Hepatic stellate cell (primary cell): Measurements from ENCODE around the gene RAB42.
"Not testable (repeated sequence)": the region's sequence is repeated elsewhere in the genome, so short reads cannot be mapped to it uniquely, and the experiment has no call there.

ENCODE experiments used
- DNase-seq: peaks from one replicate; pipeline ENCODE4 v3.0.0; 2011; ENCODE audit warnings: low spot score

Gene RAB42

DNA sequence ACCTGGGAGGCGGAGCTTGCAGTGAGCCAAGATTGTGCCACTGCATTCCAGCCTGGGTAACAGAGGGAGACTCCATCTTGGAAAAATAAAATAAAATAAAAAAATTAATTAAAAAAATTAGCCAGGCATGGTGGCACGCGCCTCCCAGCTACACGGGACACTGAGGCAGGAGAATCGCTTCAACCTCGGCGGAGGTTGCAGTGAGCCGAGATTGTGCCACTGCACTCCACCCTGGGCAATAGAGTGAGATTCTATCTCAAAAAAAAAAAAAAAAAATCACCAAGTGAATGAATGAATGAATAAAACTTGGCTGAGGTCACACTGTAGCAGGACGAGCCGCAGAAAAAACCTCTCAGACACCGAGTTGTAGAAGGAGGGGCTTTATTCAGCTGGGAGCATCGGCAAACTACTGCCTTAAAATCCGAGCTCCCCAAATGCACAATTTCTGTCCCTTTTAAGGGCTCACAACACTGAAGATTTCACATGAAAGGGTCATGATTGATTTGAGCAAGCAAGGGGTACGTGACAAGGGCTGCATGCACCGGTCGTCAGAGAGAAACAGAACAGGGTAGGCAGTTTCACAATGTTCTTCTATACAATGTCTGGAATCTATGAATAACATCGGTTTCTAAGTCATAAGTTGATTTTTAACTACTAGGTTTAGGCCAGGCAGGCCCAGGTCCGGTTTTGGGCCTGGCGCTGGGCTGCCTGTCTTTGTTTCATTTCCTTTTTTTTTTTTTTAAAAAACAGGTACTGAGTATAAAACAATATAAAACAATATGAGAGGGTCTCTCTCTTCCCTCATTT, 5.3 kb upstream of the RAB42 start:
- DNase-seq, result not testable (repeated sequence)

DNA sequence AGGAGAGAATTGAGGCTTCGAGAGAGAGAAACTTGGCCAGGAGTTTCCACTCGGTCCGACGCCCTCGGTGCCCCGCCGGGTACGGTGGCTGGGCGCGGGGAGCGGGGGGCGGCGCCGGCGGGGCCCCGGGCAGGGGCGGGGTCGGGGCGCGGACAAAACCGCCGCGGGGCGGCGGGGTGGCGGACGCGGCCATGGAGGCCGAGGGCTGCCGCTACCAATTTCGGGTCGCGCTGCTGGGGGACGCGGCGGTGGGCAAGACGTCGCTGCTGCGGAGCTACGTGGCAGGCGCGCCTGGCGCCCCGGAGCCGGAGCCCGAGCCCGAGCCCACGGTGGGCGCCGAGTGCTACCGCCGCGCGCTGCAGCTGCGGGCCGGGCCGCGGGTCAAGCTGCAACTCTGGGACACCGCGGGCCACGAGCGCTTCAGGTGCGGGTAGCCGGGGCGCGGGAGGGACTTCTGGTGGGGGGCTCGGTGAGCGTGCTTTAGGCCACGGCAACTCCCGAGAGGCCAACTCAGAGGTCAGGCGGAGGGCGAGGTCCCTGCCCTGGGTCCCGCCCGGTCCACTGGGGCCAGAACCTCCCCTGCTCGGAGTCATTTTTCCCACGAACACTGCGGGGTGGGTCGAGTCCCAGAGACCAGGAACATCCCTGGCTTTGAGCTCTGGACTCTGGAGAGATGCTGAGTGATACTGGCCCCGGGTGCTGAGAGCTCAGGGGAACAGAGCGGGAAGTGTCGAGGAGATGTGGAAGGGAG, 431 bp downstream of the RAB42 start:
- DNase-seq, result peak; percentile 51

DNA sequence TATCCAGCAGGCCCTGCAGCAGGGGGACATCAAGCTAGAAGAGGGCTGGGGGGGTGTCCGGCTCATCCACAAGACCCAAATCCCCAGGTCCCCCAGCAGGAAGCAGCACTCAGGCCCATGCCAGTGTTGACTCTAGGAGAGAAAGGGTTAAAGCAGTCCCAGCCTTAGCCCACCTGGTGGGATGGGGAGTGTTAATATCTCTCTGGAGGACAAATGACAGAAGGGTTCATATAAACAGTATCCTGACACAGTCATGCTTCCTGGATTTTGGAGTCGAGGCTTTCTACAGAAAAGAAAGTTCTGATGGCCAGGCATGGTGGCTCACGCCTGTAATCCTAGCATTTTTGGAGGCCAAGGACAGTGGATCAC, 1.9 kb downstream of the RAB42 start:
- DNase-seq, result not testable (repeated sequence)

DNA sequence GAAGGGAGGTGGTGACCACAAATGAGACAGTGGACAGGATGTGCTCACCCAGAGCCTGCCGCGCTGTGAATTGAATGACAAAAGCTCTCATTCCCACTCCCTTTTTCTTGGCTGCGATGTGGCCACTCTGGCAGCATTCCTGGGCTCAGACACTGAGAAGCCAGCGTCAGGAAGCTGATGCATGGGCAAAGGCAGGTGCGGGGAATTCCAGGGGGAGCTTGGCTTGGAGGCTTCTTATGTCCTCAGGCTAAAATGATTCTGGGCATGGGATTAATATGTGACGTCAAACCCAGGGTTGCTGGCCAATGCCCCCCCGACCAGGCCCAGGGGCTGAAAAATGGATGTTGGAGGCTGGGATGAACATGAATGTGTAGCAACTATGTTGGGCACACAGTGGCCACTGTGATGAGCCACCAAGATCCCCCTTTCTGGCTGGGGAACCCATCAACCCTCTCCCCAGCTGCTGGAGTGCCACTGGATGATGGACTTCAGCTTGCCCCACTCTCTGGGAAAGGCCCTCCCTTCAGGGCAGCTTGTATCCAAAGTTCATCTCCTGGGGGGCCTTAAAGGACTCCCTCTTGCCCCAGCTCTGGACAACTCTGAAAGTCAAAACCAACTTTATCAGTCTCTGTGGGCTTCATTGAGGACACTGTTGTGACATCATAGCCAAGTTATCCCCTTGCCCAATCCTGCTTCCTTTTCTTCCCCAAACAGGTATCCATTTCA, 2.8 kb downstream of the RAB42 start:
- DNase-seq, result not testable (repeated sequence)

DNA sequence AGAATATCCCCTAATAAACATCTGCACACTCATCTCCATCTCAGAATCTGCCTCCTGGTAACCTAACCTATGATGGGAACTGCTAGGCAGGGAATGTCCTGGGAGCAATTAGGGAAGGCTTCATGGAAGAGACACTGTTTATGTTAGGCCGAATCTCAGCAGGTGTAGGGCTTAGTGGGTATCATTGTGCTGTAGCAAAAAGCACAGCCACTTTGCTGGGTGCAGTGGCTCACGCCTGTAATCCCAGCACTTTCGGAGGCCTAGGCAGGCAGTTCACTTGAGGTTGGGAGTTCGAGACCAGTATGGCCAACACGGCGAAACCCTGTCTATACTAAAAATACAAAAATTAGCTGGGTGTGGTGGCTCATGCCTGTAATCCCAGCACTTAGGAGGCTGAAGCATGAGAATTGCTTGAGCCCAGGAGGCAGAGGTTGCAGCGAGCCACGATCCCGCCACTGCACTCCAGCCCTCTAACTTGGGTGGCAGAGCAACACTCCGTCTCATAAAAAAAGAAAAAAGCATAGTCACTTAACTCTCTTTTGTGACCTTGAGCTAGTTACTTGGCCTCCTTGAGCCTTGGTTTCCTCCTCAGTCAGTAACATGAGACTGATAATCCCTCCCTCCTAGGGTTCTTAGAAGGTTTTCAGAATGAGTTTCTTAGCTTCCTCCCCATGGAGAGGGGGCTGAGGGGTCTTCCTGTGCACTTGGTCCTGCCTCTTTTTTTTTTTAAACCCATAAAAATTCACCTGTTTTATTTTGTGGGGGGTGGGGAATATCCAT, 3.5 kb downstream of the RAB42 start:
- DNase-seq, result no peak

DNA sequence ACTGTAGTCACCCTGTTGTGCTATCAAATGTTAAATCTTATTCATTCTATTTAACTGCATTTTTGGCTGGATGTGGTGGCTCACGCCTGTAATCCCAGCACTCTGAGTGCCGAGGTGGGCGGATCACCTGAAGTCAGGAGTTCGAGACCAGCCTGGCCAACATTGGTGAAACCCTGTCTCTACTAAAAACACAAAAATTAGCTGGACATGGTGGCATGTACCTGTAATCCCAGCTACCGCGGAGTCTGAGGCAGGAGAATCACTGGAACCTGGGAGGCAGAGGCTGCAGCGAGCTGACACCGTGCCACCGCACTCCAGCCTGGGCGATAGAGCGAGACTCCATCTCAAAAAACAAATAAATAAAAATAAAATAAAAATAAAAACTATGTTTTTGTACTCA, 4.2 kb downstream of the RAB42 start:
- DNase-seq, result not testable (repeated sequence)

DNA sequence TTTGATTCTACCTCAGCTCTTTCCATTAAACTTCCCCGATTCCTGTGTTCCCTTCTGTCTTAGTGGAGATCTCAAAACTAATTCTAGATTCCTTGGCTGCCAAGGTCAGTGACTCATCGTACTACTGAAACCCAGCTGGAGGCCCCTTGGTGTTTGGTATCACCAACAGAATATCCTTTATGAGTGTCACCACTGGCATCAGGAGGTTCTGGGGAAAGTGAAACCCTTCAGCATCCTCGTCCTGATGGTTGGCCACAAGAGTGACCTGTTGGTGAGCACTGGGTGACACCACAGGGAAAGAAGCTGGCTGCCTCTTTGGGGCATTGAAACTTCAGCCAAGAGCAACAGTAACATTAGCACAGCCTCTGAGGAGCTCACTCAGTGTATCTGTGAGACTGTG, 9.6 kb downstream of the RAB42 start:
- peak; percentile 94 for DNase-seq

DNA sequence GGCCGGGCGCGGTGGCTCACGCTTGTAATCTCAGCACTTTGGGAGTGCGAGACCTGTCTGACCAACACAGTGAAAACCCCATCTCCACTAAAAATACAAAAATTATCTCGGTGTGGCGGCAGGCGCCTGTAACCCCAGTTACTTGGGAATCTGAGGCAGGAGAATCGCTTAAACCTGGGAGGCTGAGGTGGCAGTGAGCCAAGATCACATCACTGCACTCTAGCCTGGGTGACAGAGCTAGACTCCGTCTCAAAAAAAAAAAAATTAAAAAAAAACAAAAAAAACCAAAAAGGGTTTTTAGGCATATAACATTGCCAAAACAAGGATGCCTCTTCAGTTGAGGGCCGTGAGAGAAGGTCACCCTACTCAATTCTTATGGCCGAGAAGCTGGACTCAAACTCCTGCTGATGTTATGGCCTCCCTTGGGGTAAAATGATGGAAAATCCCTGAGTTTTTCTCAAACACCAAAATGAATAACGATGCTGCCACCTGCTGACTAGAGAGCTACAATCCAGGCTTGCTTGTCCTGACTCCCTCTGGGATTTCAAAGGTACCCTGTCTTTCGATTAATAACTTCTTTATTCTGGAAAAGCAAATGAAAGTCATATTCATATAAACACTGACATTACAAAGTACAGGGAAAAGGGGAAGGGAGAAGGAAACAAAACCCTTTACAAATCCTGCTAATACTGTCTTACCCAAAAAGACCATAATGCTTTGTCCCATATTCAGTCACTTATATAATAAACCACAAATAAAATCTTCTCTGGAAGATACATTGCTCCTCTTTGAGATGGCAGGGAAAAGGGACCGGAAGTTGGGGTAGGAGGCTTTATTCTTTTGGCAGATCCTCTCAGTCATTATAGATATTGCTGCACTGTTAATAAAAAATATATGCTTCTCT, 10.7 kb downstream of the RAB42 start:
- peak; percentile 75 for DNase-seq

DNA sequence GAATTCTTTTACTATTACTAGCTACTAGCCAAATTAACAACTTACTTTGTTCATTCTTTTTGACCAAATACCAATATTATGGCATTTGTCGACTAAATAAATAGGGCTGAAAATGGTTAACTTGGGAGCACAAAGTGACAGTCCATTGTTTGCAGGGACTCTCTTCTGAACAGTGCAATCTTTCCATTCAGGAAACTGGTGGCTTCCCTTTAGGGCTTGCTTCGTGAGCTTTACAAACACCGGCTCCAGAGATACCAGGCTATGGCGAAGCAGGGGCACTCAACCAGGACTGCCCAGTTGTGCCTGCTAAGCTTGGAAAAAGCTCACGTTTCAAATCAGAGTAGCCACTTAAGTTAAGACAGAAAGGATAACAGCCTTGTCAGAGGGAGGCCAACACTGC, 12.3 kb downstream of the RAB42 start:
- no peak for DNase-seq

DNA sequence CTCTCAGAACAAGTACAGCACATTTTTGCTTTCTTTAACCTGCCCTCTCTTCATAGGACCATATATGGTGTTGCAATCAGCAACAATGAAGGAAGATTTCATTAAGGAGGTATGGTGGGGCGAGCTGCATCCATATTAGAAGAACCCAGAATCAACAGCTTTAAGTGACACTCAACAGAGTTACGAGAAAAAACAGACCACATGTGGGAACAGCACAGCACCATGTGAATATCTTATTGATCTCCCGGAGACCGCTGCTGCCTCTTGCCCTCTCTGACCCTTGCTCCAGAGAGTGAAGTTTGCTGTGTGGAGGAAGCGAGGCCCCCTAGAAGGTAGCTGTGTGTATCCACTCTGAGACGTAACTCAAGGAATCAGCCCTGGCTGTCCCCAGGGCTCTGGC, 12.9 kb downstream of the RAB42 start:
- no peak for DNase-seq

DNA sequence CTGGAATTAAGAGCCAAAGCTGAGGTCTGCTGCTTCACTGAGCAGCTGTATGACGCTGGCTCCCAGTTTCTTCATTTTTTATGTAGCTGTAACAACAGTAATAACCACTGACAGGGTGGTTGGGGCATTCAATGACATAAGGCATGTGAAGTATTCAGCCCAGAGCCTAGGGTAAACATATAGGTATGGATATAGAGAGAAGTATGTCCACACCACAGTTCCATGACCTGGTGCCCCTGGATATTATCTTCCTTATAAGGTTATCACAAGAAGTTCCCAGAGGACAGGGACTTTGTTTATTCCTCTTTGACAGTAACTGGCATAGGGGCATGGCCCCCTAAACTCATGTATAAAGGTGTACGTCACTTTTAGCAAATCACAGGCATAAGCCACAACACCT, 14.7 kb downstream of the RAB42 start:
- DNase-seq, result no peak

DNA sequence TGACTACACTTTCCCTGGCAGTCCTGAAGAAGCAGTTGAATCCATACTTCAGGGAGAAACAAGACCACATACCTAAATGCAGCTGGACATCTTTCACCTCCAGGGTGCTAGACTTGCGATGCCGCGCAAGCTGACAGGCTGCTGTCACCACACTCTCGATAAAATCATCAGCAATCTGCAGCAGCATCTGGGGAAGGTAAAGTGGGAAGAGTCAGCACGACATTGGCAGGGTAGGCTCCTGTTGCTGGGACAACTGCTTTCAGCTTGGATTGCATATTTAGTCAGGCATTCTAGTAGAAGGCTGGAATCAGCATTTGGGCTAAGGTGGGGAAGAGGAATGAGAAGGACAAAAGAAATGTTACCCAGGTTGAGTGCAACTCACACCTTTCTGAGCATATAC, 21.1 kb downstream of the RAB42 start:
- DNase-seq, result no peak

DNA sequence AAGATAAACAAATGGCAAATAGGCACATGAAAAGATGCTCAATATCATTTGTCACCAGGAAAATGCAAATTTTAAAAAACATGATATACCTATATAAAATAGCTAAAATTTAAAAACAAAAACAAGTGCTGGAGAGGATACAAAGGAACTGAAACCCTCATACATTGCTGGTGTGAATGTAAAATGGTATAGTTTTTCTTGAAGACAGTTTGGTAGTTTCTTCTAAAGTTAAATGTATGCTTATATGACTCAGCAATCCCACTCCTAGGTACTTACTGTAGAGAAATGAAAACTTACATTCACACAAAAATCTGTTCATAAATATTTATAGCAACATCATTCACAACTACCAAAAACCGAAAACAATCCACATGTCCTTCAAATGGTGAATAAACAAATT, 39.6 kb downstream of the RAB42 start:
- DNase-seq, result no peak

DNA sequence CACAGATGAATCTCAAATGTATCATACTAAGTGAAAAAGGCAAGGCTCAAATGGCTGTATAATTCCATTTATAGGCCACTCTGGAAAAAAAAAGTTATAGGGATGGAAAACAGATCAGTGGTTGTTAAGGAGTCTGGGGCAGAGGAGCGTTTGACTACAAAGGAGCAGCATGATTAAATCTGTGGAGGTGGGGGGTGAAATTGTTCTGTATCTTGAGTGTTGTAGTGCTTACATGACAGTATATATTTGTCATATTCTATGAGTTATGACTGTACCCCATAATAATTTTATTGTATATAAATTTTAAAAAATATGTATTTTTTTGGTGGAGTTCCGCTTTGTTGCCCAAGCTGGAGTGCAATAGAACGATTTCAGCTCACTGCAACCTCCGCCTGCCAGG, 40.5 kb downstream of the RAB42 start:
- DNase-seq, result no peak

DNA sequence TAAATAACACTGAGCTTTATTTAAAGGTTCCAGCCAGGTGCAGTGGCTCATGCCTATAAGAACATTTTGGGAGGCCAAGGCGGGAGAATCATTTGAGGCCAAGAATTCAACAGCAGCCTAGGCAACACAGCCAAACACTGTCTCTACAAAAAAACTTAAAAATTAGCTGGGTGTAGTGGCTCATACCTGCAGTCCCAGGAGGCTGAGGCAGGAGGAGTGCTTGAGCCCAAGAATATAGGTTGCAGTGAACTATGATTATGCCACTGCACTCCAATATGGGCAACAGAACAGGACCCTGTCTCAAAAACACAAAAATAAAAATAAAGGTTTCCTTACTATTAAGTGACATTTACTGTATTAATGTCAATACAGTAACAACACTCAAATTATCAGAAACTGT, 48.7 kb downstream of the RAB42 start:
- DNase-seq, result no peak

DNA sequence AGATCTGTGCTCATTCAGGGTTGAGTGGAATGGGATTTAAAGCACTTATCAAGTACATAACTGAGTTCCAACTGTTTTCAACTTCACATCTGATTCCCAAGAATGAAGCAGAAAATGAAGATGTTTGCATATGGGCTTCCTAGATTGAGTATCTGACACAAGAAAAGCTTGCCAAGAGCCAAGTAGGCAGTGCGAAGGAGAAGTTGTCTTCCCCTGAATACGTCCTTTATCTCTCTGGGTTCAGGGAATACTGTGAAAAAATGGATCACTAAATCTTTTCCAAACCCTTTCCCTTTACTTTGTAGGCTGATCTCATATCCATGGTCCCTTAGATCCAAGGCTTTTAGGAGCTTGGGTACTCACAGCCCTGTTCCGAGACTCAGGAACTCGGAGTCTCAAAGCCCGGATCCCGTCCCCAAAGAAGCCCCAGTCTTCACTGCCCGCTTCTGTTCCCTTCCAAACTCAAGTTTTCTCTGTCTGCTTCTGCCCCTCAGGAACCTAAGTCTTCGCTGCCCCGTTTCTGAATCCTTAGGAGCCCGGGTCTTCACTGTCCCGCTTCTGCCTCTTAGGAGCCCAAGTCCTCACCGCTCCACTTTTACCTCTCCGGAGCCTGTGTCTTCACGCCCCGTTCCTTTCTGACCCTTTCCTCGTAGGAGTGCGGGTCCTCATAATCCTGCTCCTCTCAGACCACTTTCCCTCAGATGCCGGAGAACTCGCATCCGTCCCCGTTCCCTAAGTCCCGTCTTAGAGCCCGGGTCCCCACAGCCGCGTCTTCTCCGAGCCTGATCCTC, 50.2 kb downstream of the RAB42 start:
- no peak for DNase-seq

DNA sequence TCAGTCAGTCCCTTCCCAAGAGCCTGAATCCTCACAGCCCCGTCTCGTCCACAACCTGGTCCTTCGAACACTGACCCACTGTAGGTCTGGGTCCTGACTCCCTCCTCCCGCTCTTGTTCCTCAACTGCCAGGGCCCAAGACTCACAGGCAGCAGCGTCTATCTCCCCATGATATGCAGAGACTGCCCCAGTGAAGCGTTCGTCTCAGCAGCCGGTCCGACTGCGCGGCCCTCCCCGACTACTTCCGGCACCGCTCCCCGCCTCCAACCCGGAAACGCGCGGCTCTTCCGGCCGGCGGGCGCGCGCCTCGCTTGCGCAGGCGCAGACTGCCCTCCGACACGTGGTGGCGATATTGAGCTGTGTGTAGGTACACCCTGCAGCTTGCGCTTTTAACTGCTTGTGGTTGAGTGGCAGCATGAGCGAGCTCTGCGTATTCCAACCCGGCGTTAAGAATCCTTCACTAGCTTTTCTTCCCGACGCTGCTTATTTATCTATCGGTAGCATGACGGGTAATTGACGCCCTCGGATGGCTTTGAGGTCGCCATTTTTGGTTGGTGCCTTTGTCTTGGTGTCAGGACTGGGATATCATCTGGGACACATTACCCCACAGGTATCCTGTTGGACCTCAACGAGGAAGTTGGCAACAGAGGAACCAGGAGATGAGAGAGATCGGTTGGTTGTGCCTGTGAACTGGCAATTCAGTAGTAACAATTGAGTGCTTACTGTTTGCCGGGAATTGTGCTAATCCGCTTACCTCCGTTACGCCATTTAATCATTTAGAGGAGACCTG, 51.0 kb downstream of the RAB42 start, which contains the start of gene TAF12:
Gene TAF12 (minus strand): TSS at position 221 of the 789 bp plus-strand sequence. CDS start 20,986 bp downstream, outside the sequence.
- DNase-seq, result peak; percentile 89

DNA sequence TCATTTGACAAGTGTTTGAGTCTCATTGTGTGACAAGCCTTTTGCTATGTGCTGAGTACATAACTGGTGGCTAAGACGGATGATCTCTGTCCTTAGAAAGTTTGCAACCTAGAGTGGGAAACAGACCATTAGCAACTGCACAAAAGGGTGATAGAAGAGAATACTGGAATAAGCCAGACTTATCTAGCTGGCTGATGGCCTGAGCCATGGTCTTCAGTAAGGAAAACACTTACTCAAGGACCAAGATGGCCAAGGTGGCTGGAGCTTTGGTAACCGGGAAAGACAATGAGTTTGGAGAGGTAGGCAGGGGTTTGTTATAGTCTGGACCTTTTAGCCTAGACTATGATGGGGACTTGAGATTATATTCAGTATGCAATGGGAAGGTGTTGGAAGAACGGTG, 52.4 kb downstream of the RAB42 start:
- DNase-seq, result no peak
